Gastroesophageal sphincter (tissue), 4 donors: Measurements from ENCODE around the gene EIPR1. TPM values are rescaled to one million over a fixed set of nuclear protein-coding genes. Genes with fewer than 3 reads are reported as not detected.
A peak's percentile ranks its signal among the peaks of the same experiment; 100 is the strongest.
"Not testable (repeated sequence)": the region's sequence is repeated elsewhere in the genome, so short reads cannot be mapped to it uniquely, and the experiment has no call there.

ENCODE experiments used
- ATAC-seq: fragments of 150-250 bp; one replicate; pipeline ENCODE4 v1.9.1; 2016; ENCODE audit warnings: mild to moderate bottlenecking, moderate library complexity
- H3K27ac ChIP-seq, 4 donors: fragments of 200-600 bp; sonication (generic) in 3 of 4; 1 replicate in 3 of 4; 2 replicates in 1 of 4; pipeline ENCODE4 v1.5.1; 2016 to 2019
- H3K27me3 ChIP-seq: fragments of 200-600 bp; sonication (generic); one replicate; pipeline ENCODE4 v1.5.1; 2019
- H3K36me3 ChIP-seq, 2 donors: fragments of 200-600 bp; sonication (generic); one replicate each; pipeline ENCODE4 v1.5.1; 2019; ENCODE audit warnings: control low read depth in 1 of 2
- H3K4me1 ChIP-seq, 3 donors: fragments of 200-600 bp; sonication (generic); 1 replicate in 2 of 3; 2 replicates in 1 of 3; pipeline ENCODE4 v1.5.1; 2016 to 2019; ENCODE audit warnings: control low read depth in 2 of 3
- H3K4me3 ChIP-seq, 2 donors: fragments of 200-600 bp; sonication (generic); one replicate each; pipeline ENCODE4 v1.5.1; 2019; ENCODE audit warnings: mild to moderate bottlenecking in 1 of 2, moderate library complexity in 1 of 2
- H3K9me3 ChIP-seq, 3 donors: fragments of 200-600 bp; sonication (generic); one replicate each; pipeline ENCODE4 v1.5.1; 2017 to 2019; ENCODE audit warnings: control low read depth in 2 of 3
- CTCF ChIP-seq, 4 experiments: fragments of 200-600 bp in 2 of 4; fragments of 450-650 bp in 2 of 4; sonication (generic) in 1 of 4; IDR thresholded peaks; one replicate each; pipeline ENCODE4 v1.5.1; 2017 to 2019; ENCODE audit warnings: antibody characterized with exemption in 4 of 4, mild to moderate bottlenecking in 2 of 4, moderate library complexity in 2 of 4
- EP300 ChIP-seq: sonication (generic); formaldehyde crosslinking; IDR thresholded peaks from one replicate; pipeline ENCODE4 v1.6.1; 2017; ENCODE audit warnings: antibody characterized with exemption, mild to moderate bottlenecking
- POLR2A ChIP-seq, 2 donors: fragments of 450-650 bp; IDR thresholded peaks; one replicate each; pipeline ENCODE4 v1.6.1; 2017; ENCODE audit warnings: antibody characterized with exemption in 2 of 2, mild to moderate bottlenecking in 2 of 2, moderate library complexity in 1 of 2
- POLR2AphosphoS5 ChIP-seq: sonication (generic); formaldehyde crosslinking; IDR thresholded peaks from one replicate; pipeline ENCODE4 v1.6.1; 2017; ENCODE audit warnings: antibody characterized with exemption
- WGBS, 2 donors: methylation state at CpG; one replicate each; pipeline ENCODE4 v1.1.5; 2018; ENCODE audit warnings: low coverage in 1 of 2; 5-methylcytosine and 5-hydroxymethylcytosine counted together
- total RNA-seq, 4 donors: library from RNA; depleted of rRNA; stranded (reverse); fragments of >200 nt; gene quantifications; one replicate each; pipeline ENCODE4 v1.1.0, GENCODE V29; 2016

Gene EIPR1
- total RNA-seq, 4 donors from 2014 or later = 11.3 to 26.8 (median 22.2) TPM

GRCh38 chr2:3285901-3286645, 91.5 kb downstream of the EIPR1 start:
- no peak for ATAC-seq
- Histone ChIP-seq H3K27ac (no peak overlapping the region), H3K4me3 (no peak overlapping the region), H3K4me1 (peaks cover 0 to 18% (median 0%) of the 10 kb centered on the region in 3 donors), H3K9me3 (no peaks in the 10 kb centered on the region), H3K27me3 (no peaks in the 10 kb centered on the region), H3K36me3 (no peaks in the 10 kb centered on the region)
- 87% methylated on average over 3 of the region's 21 CpGs; no CpG with 5 or more reads in 1 of the 2 donors for WGBS, 2 donors
- no peak for TF ChIP-seq CTCF (IDR thresholded peaks at IDR 0.05)
- TF ChIP-seq POLR2AphosphoS5 = no peak
- TF ChIP-seq EP300 = no peak
- TF ChIP-seq POLR2A (IDR thresholded peaks at IDR 0.05) = no peak

- Histone ChIP-seq H3K4me1 (peaks cover 0 to 18% (median 0%) of the 10 kb centered on the region in 3 donors), H3K9me3 (no peaks in the 10 kb centered on the region), H3K27ac (no peak overlapping the region), H3K27me3 (no peaks in the 10 kb centered on the region), H3K36me3 (peaks cover 0 to 7% of the 10 kb centered on the region in 2 donors), H3K4me3 (no peak overlapping the region)
- 77 to 97% methylated on average over 4 to 14 of the region's 24 CpGs for WGBS, 2 donors
- no peak for TF ChIP-seq POLR2AphosphoS5
- TF ChIP-seq CTCF (IDR thresholded peaks at IDR 0.05) = no peak
- no peak for TF ChIP-seq POLR2A (IDR thresholded peaks at IDR 0.05)
- no peak for TF ChIP-seq EP300
- no peak for ATAC-seq
Observed at GRCh38 chr2:3284657-3285630, 92.7 kb downstream of the EIPR1 start.

GRCh38 chr2:3283876-3284656, 93.6 kb downstream of the EIPR1 start:
- H3K4me3 ChIP-seq, H3K27ac ChIP-seq, ATAC-seq, H3K27me3 ChIP-seq, H3K36me3 ChIP-seq, H3K9me3 ChIP-seq: not testable (repeated sequence)
- WGBS, 2 donors = 96% methylated on average over 10 of the region's 38 CpGs; no CpG with 5 or more reads in 1 of the 2 donors
- peaks cover 0 to 18% (median 0%) of the 10 kb centered on the region in 3 donors for H3K4me1 ChIP-seq

- Histone ChIP-seq H3K9me3 (no peaks in the 10 kb centered on the region), H3K36me3 (peaks cover 0 to 7% of the 10 kb centered on the region in 2 donors), H3K27me3 (no peaks in the 10 kb centered on the region), H3K4me3 (no peak overlapping the region), H3K4me1 (peaks cover 0 to 18% (median 0%) of the 10 kb centered on the region in 3 donors), H3K27ac (peak overlapping the region in 3 of 4 donors; percentile 52 to 63 (median 60))
- WGBS, 2 donors = 100% methylated on average over 3 of the region's 14 CpGs; no CpG with 5 or more reads in 1 of the 2 donors
- no peak for ATAC-seq
- no peak for TF ChIP-seq EP300
- no peak for TF ChIP-seq POLR2A (IDR thresholded peaks at IDR 0.05)
- no peak for TF ChIP-seq CTCF (IDR thresholded peaks at IDR 0.05)
- TF ChIP-seq POLR2AphosphoS5 = no peak
Observed at GRCh38 chr2:3283206-3283605, 94.4 kb downstream of the EIPR1 start.
